GM19438 (cell line): ENCODE data around the gene ASB4.
"Not testable (repeated sequence)": the region's sequence is repeated elsewhere in the genome, so short reads cannot be mapped to it uniquely, and the experiment has no call there.

ENCODE experiments used
- ATAC-seq: cut with Tn5 transposase; IDR thresholded peaks from one replicate; pipeline ENCODE4 v1.9.1; 2021; ENCODE audit warnings: low read depth; ENCODE audit not compliant: unreplicated experiment

Gene ASB4

GRCh38 chr7:95549818-95550529, 64.2 kb downstream of the ASB4 start:
- ATAC-seq: no peak

DNA sequence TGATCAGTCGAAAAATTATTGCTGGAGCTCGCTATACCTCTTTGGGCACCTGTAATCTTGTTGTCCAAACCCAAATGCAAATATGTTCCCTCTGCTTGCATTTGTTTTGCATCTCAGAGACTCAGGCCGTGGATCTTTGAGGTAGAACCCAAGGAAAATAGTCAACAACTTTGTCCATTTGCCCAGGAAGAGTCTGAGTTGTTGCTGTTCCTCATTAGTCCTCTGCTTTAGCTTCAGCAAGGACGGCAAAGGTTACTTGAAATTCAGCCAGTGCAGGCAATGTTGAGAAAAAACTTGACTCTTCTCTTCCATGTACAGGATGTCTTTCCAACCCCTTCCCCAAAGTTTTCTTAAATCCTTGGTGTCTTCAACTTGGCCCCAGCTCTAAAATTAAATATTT, 64.8 kb downstream of the ASB4 start:
- ATAC-seq: no peak

GRCh38 chr7:95552010-95552926, 66.5 kb downstream of the ASB4 start:
- not testable (repeated sequence) for ATAC-seq

DNA sequence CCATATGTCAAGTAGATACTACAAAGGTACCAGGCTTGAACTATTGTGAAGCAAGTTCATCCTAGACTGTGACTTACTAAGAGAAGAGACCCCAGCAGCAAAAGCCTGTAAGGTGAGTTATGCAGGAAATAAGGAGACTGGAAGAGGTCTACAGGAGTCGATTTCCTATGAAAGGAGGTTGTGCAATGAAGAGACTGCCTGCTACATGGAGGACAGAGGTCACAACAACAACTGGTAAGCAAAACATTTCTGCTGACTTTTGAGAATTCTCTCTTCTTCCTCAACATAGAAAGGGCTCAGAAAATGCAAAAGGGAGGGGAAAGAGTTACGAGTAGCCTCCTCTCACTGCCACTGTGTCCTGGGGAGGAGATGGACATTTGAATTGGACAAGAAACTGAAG, 68.2 kb downstream of the ASB4 start:
- no peak for ATAC-seq

DNA sequence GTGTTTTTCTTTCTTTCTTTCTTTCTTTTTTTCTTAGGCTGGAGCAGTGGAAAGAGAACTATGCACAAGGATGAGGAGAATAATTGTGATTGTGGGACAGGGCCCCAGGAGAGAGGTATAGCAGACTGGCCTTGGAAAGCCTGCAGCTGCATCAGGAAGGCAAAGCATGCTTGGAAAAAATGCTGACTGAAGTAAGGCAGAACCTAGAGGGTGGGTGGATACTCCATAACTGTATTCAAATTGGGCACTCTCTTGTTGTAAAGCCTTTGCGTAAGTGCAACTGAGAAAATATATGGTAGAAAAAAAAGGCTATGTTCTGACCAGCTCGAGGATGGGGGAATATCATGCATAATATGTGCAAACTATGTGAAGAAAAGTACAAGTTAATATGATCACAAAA, 71.0 kb downstream of the ASB4 start:
- no peak for ATAC-seq

GRCh38 chr7:95558864-95559263, 73.1 kb downstream of the ASB4 start:
- no peak for ATAC-seq

DNA sequence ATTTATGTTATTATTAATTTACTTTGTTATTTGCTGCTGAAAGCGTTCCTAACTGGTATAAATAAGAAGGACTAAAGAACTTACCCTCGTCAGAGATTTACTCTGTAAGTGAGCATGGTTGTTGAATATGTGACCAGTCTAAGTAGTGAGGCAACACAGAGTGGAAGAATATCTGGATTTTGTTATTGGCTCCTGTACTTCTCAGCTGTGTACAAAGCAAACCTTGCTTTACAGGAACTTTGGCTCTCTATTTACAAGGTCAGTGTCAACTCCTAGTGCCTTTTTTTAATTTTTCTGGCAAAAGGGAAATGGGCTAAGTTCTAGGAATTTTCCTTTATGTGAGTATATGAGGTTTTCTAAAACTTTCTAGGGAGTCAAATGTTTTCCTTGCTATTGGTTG, 74.9 kb downstream of the ASB4 start:
- ATAC-seq: no peak

DNA sequence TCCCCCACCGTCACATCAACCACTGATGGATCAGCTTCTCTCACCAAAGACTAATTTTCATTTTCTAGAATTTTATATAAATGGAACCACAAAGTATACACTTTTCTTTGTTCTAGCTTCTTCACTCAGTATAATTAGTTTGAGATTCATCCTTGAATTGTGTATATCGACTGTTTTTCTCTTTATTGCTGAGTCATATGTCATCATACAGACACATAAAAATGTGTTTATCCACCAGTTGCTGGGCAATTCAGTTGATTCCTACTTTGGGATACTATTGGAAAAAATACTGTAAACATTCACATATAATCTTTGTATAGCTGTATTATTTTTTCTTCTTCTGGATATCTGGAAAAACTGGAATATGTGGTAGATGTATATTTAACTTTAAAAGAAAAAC, 84.0 kb downstream of the ASB4 start:
- no peak for ATAC-seq

- ATAC-seq: no peak
These were observed 91.4 kb downstream of the ASB4 start for GRCh38 chr7:95577137-95577536.

DNA sequence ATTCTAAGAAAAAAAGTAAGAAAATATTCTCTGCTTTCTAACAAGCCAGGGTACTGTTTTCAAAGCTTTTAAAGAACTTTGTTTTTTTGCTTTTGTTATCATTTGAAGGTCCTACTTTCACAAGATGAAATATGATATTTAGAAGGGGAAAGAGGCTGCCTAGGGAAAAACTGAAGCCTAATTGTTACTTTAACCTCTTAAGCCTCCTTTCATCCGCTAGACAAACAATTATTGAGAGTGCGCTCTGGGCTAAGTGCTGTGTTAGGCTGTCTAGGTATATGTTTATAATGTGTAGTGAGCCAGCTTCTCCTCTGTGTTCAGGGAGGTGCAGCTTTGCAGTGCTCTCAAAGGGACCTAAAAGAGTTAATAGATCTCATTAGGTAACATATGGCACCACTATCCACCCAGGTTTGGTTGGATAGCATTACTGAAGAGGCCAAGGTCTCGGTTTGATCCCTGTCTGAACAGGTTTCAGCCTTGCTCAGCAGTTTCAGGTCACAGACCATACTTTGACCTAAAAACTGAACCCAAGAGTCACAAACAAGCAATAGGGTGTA, 92.6 kb downstream of the ASB4 start:
- ATAC-seq: no peak

GRCh38 chr7:95579318-95579717, 93.6 kb downstream of the ASB4 start:
- ATAC-seq: no peak

GRCh38 chr7:95581467-95581866, 95.7 kb downstream of the ASB4 start:
- no peak for ATAC-seq

DNA sequence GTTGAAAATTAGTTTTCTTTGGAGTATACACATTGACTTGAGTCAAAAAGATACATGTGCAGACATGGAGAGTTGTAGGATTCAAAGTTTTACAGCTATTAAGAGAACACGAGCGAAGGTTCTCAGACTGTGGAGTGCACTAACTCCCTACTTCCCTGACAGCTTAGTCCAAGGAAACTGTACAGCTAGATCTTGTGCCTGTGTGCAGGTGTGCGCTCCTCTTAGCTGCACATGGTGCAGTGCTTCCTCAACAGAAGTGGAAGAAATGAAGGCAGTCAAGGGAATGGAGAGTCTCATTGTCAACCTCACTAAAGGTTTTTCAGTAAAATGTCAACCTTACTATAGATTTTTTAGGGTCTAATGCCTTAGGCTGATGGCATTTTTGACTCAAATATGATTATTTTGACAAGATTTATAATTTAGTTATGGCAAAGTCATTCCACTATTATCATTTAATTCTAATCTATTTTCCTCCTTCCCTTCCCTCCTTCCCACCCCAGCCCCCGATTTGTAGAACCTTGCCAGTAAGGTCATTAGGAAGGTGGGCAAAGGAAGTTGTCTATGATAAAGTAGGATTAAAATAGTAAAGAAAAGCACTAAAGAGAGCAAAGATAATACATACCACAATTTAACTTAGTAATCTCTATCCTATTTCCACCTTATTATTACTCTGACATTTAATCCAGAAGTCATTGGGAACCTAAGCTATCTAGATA, 97.0 kb downstream of the ASB4 start:
- no peak for ATAC-seq

DNA sequence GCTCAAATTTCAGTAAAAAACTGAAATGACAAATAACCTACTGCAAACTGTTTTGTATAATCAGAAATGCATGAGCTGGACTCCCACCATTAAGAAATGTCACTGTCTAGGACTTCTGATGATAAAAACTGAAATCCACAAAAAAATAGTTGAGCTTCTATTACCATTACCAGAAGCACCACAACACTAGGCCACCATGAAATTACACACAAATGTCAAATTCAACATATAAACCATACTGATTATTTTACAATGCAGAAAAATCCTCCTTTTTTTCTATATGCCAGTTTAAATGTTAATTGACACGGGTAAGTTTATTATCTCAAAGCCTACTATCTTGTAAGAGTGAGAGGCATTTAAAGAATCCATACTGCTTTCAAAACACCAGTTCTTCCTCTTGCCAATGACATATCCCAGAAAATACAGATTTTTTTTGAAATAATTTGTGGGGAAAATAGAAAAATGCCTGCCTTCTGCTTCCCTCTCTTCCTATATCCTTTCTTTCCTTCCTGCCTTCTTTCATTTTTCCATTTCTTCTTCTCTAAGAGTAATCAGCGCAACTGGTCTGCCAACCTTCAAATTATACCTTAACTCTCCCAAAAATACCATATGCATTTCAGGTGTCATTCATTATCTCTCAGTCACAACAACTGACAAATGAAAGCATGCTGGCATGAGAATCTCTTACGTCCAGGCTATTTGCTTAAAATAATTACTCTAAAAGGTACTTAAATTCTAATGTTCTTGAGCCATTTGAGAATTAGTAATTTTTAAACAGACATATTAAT, 98.3 kb downstream of the ASB4 start:
- no peak for ATAC-seq

- no peak for ATAC-seq
These were observed 99.2 kb downstream of the ASB4 start for GRCh38 chr7:95584769-95585425.

GRCh38 chr7:95585426-95585789, 99.7 kb downstream of the ASB4 start:
- no peak for ATAC-seq

DNA sequence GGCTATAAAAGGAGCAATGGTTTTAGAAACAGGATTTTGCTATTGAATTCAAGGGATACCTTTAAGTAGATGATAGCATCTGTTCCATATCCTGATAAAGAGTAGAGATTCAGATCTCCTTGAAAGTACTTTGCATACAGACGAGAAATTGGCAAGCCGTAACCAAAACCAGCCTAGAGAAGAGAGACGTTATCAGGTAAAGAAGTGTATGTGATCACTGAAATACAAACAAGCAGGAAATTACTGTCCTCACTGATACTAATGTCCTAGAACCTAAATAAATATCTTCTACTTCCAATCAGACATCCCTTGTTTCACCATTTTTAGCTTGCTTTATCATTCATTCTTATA, 101.2 kb downstream of the ASB4 start:
- ATAC-seq: no peak

GRCh38 chr7:95589031-95589430, 103.3 kb downstream of the ASB4 start:
- no peak for ATAC-seq

GRCh38 chr7:95589766-95590165, 104.0 kb downstream of the ASB4 start:
- no peak for ATAC-seq
